GOT3 (cell line): Measurements from ENCODE around the gene COL12A1.

Experiments
- DNase-seq: peaks from one replicate; lab custom pipeline; 2025; ENCODE audit warnings: mixed read lengths; lab: John Stamatoyannopoulos, UW

The COL12A1 gene

DNA sequence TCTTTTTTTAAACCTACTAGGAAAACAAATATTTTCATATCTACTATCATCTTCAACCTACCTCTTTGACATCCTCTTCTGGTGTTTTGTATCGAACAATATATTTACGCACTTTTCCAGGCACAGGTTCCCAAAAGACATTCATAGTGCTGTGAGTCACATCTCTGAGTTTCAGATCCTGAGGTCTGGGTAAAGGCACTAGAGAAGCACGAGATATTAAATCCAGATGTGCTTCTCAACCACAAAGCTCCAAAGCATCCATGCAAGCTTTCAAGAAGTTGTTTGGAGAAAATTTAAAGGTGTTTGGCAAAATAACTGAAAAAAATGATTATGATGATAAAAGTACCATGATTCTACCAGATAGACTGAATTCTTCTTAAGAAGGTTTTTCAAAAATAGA, 62.7 kb downstream of the COL12A1 start:
- no peak for DNase-seq

DNA sequence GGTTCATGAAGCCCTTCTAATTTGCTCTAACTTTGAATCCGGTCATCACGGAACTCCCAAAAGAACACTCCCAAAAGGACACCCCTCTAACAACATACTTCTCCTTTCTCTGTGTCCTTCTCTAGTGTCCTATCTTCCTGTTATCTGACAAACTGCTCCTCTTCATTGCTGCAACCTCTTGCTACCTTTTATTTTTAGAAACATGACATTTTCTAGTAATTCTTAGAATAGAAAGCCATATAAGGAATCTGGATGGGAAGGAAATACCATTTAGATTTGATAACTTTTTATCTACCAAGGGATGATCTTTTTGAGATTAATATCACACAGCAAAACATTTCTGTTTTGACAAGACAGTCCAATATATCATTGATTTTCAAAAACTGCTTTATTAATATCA, 63.1 kb downstream of the COL12A1 start:
- no peak for DNase-seq

DNA sequence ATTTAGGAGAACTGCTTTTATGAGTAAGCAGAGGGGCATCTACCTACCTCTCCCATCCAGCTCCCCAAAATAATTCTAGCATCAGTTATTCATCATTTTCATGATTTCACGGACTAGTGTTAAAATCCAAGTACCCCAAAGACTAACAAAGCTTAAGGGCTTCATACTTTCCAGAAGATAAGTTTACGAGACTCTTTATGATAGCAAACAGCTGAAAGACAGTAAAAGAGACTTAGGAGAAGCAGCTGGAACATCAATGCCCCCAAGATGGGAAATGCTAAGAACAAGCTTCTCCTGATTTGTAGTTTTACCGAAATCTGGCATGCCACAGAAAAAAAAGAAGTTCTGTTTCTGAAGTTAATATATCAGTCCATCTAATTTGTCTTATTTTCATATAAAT, 70.0 kb downstream of the COL12A1 start:
- DNase-seq = no peak

DNA sequence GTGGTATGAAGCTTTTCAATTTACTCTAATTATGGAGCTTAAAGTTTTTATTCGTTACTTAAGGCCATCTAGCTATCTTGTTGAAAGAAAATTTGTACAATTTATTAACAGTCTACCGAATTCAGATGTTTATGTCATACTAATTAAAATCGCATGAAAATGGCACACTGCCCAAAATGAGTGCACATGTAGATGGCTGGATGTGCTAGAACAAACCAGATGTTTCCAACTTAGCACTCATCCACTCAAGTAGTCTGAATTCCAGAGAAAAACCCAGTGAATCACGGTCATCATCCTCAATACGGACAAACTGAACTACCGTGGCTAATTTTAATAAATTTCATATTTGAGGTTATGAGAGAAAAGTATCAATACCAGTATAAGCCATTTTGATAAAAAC, 70.4 kb downstream of the COL12A1 start:
- no peak for DNase-seq

DNA sequence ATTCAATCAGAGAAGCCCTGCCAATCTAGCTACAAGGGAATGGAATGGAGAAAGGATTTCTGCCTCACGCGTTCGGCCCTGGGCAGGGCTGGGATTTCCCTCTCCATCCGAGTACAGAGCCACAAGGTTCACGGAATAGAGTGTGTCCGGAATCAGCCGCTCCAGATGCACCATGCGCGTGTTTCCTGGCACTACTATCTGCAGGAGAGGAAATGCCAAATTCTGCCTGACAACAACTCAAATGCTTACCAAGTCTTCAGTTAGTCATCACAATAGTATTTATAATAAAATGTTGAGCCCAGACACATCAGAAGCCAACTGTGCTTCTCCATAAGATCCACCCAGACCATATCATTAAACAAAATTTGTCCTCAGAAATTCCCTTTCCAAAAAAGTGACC, 75.1 kb downstream of the COL12A1 start:
- DNase-seq = no peak

DNA sequence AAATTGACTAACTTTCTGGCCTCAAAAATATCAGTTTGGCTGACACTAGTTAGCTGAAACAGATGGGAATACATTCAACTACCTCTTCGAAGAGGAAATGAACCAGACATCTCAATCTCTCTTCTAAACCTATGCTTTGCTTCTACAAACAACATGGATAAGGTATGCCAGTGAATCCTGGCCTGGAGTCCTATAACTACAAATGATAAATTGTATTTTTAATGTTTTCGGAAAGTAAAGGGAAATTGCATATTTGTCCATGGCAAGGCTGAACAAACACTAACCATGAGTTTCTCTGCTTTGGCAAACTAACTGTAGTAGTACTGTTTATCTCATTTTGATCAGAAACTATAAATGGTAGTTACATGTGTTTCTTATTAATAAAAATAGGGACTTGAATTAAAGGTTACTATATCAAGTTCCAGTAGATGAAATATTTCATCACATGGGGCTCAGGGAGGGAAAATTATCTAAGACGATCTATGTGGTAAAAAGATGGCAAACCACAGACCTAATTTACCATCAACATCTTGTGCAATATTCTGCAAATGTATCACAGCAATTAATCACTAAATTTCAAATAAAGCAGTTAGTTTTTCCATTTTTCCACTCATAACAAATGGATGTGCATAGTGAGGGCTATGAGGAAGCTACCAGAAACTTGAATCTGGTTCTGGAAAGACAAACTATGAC, 76.8 kb downstream of the COL12A1 start:
- no peak for DNase-seq

DNA sequence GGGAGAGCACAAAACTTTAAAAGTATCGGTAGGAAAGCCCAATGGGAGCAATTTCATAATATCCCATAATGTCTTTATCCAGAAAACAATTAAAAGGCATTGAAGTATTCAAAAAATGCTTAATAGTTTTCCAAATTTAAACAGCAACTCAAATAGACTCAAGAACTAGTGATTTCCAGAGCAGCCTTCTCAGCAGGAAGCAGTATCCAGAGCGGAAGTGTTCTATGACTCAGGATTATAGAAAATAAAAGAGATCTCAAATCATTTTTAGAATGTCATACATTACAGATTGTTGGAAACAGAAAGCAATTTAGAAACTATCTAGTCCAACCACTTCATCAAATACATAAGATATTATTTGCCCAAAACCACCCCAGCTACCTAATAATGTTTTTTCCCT, 79.3 kb downstream of the COL12A1 start:
- no peak for DNase-seq

DNA sequence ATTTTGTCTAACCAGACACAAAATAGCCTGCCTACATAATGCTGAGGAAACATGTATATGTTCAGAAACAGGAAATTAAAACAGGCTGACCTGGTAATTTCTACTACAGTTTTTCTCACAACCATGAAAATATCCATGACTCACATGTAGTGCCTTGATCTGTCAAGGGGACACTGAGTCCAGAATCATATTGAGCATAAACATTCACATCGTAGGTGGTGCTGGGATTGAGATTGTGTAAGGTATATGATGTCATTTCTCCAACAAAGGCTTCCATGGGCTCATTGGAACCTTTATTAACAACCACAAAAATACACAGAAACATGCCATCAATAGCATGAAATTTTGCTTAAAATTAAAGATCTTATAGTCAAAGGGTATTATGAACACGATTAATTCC, 80.9 kb downstream of the COL12A1 start:
- no peak for DNase-seq

DNA sequence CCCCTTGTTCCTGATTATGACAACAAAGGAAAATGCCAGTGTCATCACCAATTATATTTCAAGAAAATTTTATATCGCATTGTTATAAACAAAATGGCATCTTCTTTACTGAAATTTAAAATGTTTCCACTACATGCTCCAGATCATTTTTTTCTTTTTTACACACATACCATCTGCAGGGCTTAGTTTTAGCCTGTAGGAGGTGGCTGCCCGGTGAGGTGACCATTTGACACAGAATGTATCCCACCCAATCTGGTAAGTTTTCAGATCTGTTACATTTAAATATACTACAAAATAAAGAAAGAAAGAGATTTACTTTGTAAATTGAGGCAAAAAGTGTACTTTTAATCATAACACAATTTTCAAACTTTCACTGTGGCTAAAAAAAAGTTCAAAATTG, 81.8 kb downstream of the COL12A1 start:
- DNase-seq = no peak

DNA sequence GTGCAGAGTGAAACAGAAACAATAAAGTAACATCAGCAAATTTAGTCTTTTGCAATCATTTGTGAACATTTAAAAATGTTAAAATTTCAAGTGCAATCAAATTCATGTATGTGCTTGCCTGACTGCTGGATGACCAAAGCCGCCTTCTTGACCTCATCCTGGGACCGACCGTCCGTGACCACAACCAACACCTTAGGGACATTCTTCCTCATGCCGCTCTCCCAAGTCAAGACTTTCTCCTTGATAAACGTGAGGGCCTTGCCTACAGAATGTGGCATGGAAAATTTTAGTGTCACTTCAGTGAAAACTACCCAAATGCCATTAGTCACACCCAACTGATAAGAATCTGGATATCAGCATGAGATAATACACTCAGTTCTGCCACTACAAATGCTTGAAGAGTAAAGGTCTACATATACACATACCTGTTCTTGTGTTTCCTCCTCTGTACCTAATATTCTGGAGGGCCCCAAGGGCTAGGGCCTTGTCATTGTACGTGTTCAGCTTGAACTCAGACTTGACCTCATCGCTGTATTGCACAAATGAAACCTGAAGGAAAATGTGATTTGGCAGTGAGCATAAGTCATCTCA, 86.8 kb downstream of the COL12A1 start:
- no peak for DNase-seq

DNA sequence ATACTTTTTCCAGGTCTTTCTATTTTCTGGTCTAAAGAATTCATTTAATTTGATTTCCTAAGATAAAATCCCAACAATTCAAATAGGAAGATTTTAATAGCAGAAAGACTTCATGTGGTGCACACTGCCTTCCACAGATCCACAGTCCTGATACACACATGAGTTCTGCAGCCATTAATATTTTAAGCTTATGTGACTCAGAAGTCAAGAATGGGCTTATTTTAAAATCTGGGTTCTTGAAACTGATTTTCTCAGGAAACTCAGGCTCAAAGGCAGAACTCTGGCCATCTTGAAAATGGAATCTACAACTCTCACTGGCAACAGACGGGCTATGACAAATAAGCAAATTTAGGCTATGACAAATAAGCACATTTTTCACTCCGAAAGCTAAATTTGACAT, 88.2 kb downstream of the COL12A1 start:
- no peak for DNase-seq

DNA sequence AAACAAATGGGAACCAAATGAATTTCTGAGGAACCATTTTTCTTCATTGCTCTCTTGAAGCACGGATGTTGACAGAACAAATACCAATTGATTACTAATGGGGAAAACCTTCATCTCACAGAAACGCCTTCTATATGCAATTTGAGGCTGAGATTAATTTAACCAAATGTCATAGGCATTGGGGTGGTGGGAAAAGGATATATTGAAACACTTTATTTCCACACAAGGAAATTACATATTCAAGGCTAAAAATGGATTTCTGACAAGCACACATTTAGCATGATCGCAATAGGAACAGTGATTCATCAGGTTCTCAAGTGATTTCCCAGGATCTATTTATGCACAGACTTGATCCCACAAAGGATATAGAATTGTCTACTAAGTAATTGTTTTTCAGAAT, 88.9 kb downstream of the COL12A1 start:
- no peak for DNase-seq

DNA sequence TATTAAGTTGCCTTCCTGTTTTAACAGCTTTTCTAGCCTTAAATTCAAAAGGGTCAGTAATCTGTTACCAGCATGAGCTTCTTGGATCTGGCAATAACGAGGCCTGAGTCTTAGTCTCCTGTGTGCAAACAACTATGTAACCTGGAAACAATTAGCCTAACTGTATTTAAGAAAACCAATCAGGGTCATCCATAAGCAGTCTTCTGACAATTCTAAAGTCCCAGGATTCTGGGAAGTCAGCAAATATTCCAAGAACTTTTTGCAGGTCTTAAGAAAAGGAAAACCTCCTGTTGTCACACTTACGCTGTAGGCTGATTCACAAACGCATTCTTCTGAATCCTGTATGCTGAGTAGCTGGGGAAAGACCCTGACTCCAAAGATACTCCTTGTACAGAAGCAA, 90.4 kb downstream of the COL12A1 start:
- no peak for DNase-seq

DNA sequence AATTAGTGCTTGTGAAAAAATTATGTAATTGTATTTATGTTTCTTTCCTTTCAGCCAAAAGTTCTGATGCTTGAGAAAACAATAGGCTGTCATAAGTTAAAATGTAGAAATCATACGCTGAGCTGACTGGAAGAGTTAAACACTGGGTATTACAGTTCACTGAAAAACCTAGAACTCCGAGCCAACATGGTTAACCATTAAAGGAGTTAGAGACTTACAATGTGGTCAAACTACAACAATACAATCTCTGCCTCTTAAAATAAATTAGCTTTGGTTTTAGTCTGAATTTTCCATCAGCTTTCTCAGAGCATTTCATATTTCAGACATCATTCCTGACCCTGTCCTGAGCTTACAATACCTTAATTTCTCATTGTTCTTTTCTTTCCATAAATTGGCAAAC, 91.0 kb downstream of the COL12A1 start:
- DNase-seq = no peak

DNA sequence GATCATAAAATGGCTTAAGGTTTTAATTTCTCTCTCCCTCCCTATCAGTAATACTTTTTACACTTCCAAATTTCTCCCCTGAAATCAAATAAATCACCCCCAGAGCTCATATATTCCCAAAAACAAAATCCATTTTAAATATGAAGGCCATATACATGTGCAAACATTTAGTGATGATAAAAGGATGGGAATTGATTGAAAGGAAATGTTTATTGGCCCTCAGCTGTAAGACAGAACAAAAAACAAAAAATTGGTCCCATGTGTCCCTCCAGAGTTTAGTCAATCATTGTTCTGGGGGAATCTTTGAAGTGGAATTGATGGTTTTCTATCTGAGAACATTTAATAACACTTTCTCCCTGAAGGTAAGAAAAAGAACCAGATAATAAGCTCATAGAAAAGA, 91.7 kb downstream of the COL12A1 start:
- no peak for DNase-seq

DNA sequence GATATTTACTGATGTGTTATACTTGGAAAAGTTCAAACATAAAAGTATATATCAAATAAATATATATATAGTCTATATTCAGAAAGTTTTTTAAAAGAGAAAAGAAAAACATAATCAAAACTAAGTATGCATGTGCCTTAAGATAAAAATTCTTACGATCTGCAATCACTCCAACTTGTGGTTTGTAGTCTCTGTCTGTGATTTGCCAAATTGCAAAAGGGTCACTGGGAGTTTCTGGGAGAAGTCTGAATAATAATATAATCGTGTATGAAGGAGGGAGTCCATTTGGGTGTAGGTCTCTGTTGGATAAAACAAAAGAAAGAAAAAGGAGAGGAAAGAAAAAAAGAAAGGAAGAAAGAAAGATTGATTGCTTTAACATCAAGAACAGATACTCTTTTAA, 92.4 kb downstream of the COL12A1 start:
- no peak for DNase-seq

DNA sequence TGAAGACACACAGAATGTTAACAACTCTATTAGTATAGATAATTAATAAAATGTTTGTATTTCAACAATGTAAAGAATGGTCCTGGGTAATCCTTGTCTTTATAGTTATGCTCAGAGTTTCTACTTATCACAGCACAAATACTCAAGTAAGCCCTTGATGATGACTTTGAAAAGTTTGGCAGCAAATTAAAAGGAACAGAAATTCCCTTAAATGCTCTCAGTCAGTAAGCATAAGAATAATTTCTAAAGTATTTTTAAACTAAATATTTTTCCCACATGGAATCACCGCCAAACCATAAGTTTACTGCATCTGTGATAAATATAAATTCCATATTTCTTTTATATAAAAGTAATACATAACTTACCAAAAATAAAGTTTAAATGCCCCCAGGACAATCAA, 96.1 kb downstream of the COL12A1 start:
- no peak for DNase-seq

DNA sequence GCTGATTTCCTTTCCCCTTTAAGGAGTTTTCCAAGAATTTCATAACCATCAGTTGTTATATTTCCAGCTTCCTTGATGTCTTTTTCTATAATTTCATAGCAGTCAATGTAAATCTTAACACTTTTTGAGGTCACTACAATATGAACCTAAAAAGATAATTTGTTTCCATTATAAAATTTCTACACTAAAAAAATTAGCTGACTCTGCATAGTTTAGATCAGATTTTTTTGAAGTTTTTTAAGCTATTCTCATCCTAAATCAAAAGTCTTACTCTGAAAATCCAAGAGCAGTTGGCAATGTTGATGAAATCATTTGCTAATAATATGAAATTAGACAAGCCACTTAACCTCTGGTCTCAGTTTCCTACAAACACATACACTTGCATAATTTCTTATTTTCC, 96.8 kb downstream of the COL12A1 start:
- DNase-seq = no peak

DNA sequence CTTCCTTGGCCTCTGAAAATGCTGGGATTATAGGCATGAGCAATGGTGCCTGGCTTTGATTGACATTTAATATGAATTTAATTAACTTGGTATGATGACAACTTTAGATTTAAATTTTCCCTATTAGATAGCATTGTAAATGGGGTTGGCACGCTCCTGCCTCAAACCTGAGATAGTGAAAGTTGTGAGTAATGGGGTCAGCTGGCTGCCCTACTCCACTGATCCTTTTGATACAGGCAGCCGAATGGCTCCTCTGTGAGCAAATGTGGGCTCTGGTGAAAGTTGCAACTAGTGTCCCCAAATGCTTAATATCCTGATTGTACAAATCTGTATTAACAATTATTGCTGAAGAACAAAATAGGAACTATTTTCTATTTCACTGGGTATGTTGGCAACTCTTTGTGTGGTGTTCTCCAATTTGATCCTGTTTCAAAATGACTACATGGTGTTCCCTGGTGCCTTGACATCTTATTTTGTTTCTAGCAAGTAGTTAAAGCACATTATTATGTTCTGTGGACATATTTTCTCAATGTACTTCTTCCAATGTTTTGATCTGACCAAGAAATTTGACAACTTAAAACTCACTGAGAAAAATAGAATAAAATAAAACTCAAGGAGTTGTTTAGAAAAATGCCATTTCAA, 97.4 kb downstream of the COL12A1 start:
- DNase-seq = no peak

DNA sequence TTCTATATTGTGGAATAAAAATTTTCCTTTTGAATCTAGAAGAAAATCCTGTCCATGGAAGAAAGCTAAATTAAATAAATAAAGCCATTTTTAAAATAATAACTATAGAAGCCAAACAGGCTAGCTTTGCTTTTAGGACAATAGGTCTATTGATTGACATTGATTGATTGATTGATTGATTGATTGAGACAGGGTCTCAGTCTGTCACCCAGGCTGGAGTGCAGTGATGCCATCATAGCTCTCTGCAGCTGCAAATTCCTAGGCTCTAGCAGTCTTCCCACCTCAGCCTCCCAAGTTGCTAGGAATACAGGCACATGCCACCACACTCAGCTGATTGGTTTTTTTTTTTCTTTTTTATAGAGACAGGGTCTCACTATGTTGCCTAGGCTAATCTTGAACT, 97.9 kb downstream of the COL12A1 start:
- no peak for DNase-seq

DNA sequence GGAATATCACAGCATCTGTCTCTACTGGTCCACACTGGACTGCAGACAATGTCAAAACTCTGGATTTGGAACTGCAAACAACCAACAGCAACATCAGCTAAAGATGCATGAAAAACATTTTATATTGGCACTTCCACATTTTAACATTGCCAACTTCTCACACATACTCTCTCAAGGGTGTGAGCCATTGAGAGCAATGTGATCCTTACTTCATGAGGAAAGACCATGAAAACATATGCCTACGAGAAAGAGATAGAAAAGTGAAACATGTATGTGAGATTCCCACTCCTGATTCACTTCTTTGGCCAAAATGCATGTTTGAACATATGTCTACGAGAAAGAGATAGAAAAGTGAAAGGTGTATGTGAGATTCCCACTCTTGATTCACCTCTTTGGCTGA, 99.4 kb downstream of the COL12A1 start:
- no peak for DNase-seq

DNA sequence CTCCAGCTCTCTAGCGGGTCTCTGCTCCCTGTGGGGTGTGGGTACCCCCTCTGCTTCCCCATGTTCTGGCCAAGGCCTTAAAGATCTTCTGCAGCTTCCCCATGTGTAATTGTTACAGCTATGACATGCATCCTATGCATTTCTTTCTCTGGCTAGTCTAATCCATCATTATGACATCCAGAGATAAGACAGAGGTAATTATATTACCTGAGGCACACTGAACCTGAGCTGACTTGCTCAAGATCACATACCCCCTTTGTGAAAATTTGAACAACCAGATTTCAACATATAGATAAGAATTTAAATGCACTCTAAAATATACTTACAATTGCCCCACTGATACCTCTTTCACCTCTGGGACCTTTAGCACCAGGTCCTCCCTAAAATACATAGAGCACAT, 102.4 kb downstream of the COL12A1 start:
- no peak for DNase-seq

DNA sequence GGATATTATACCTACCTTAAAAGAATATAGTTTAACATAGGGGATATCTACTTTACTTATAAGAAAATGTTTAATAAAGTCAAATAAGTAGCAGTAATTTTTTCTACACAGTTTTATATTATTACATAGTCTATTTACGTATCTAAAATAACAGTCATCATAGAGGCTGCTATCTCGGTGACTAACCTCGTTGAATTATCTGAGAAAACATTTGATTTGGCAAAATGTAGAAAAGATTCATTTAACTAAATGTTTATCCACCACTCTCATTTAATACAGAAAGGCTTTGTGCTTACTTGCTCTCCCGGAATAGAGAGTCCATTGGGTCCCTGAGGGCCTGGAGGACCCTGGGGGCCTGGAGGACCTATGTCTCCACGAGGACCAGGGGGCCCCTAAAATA, 103.6 kb downstream of the COL12A1 start:
- no peak for DNase-seq

DNA sequence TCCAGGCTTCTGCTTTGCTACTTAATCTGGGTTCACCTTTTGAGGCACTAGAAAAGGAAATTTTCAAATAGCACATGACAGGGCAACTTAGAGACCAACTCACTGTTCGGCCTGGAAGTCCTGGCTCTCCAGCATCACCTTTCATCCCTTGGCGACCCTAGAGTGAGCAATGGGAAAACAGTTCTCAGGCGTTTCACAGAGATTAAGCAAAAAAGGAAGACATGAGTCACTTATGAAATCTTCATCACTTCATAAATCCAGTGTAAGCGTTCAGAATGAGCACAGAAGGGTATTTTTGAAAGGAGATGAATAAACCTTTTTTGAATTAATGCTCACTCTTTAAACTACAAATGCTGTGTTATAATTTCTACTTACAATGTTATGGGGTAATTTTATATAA, 104.0 kb downstream of the COL12A1 start:
- DNase-seq = no peak
